Omental fat pad (tissue), 4 donors: Measurements from ENCODE around the gene RND1. TPM values are rescaled to one million over a fixed set of nuclear protein-coding genes. Genes with fewer than 3 reads are reported as not detected.
"Not testable (repeated sequence)": the region's sequence is repeated elsewhere in the genome, so short reads cannot be mapped to it uniquely, and the experiment has no call there.

Experiments used
- ATAC-seq: fragments of 150-250 bp; one replicate; pipeline ENCODE4 v1.9.1; 2016; ENCODE audit warnings: mild to moderate bottlenecking, moderate library complexity; ENCODE audit not compliant: low FRiP score
- DNase-seq: peaks from one replicate; pipeline ENCODE4 v3.0.0-alpha.2; 2019; ENCODE audit warnings: low spot score
- total RNA-seq, 4 donors: library from RNA; depleted of rRNA; stranded (reverse); fragments of >200 nt; gene quantifications; one replicate each; pipeline ENCODE4 v1.1.0, GENCODE V29; 2016
- TF ChIP-seq, protein P1 (sequence below), 3 donors: fragments of 450-650 bp; IDR thresholded peaks; one replicate each; pipeline ENCODE4 v1.5.1; 2016 to 2017; ENCODE audit warnings: antibody characterized with exemption in 3 of 3, mild to moderate bottlenecking in 3 of 3, moderate library complexity in 2 of 3

The RND1 gene
- total RNA-seq, 4 donors from 2014 or later = 1.3 to 5.8 (median 4.6) TPM

DNA sequence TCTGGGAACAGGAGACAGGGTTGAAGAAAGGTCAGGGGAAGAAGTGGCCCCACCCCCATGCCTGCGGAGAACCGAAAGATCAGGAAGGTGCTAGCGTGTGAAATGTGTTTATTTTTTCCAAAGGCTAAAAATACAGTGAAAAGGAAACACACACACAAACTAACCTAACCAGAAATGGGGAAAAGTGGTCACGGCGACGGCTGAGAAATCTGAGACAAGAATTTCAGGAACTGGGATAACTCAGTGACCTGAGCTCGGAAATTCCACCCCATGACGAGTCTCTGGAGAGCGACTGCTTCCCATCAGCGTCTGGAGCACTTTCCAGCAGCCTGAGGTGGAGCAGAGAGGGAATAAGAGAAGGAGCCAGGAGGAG, 16.6 kb upstream of the RND1 start:
- DNase-seq (no peak), ATAC-seq (peak; percentile 67)
- TF ChIP-seq, protein P1, sequence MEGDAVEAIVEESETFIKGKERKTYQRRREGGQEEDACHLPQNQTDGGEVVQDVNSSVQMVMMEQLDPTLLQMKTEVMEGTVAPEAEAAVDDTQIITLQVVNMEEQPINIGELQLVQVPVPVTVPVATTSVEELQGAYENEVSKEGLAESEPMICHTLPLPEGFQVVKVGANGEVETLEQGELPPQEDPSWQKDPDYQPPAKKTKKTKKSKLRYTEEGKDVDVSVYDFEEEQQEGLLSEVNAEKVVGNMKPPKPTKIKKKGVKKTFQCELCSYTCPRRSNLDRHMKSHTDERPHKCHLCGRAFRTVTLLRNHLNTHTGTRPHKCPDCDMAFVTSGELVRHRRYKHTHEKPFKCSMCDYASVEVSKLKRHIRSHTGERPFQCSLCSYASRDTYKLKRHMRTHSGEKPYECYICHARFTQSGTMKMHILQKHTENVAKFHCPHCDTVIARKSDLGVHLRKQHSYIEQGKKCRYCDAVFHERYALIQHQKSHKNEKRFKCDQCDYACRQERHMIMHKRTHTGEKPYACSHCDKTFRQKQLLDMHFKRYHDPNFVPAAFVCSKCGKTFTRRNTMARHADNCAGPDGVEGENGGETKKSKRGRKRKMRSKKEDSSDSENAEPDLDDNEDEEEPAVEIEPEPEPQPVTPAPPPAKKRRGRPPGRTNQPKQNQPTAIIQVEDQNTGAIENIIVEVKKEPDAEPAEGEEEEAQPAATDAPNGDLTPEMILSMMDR (IDR thresholded peaks at IDR 0.05) = no peak

DNA sequence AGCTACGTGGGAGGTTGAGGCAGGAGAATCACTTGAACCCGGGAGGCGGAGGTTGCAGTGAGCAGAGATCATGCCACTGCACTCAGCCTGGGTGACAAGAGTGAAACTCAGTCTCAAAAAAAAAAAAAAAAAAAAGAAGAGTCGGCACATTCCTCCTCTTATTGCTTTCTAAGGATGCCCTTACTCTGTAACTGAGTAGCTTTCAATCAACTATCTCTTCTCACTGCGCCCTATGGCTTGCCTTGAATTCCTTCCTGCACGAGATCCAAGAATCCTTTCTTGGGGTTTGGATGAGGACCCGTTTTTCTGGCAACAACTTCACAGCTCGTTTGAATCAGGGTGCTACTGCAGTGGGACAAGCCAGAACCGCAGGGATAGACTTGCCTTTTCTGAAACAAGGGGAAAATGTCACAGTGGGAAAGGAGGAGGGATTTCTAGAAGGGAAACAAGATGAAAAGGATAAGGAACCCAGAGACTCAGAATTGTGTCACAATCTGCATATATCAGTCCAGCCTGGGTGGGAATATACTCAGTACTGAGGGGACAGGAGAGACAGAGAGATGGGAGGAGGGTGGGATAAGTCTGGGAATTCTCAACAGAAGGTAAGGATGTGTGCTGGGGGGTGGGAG, 16.1 kb upstream of the RND1 start:
- peak; percentile 20 for ATAC-seq
- no peak for DNase-seq
- TF ChIP-seq, protein P1 (IDR thresholded peaks at IDR 0.05) = no peak

DNA sequence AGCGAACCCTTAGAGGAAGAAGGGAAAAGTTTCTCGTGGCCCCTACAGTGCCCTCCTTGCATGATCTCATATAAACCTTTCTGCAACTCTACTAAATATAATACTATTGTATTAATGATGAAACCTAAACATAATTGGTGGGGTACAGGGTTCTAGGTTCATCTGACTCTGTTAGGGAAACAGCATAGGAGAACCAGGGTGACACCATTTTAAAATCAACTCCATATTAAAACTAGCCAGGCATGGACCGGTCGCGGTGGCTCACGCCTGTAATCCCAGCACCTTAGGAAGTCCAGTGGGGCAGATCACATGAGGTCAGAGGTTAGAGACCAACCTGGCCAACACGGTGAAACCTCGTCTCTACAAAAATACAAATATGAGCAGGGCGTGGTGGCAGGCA, 15.0 kb upstream of the RND1 start:
- TF ChIP-seq, protein P1 (IDR thresholded peaks at IDR 0.05) = no peak
- DNase-seq = no peak
- no peak for ATAC-seq

DNA sequence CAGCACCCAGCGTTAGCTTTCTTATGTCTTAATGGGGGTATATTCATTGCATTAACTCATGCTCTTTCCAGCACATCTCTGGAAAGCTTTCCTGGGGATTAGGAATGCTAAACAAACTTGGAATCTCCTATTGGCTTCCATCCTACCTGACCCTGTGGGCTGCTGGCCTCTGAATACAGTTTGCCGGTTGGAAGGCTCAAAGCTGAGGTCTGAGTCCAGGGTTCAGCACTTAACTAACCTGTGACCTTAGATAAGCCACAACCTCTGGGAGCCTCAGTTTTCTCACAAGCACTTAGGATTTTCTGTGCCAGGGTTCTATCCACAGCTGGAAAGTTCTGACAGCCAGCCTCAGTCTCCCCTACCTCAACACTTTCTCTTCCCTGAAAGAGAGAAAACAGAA, 12.9 kb upstream of the RND1 start:
- ATAC-seq (no peak), DNase-seq (no peak)
- TF ChIP-seq, protein P1 (IDR thresholded peaks at IDR 0.05) = no peak

DNA sequence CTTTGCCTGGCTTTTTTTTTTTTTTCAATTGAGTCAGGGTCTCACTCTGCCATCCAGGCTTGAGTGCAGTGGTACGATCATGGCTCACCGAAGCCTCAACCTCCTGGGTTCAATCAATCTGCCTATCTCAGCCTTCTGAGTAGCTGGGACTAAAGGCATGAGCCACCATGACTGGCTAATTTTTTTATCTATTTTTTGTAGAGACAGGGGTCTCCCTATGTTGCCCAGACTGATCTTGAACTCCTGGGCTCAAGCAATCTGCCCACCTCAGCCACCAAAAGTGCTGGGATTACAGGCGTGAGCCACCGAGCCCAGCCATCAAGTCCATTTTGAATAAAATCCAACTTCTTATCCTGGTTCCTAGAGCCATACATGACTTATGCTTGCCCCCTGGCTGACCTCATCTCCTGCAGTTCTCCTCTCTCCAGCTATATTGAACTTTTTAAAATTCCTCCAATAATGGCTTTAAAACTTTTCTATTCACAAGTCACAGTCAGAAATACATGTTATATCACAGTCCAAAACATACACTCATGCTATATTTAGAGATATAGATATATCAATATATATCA, 10.4 kb upstream of the RND1 start:
- no peak for ATAC-seq
- TF ChIP-seq, protein P1 (IDR thresholded peaks at IDR 0.05) = no peak
- no peak for DNase-seq

DNA sequence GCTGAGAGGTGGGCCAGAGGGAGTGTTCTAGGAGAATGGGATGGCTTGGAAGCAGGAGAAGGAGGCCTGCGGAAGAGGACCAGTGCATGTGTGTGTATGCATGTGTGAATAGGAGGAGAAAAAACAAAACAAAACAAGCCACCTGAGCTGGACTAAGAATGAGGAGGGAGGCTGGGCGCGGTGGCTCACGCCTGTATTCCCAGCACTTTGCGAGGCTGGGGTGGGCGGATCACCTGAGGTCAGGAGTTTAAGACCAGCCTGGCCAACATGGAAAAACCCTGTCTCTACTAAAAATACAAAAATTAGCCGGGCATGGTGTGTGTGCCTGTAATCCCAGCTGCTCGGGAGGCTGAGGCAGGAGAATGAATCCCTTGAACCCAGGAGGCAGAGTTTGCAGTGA, 7.9 kb upstream of the RND1 start:
- not testable (repeated sequence) for ATAC-seq, DNase-seq

DNA sequence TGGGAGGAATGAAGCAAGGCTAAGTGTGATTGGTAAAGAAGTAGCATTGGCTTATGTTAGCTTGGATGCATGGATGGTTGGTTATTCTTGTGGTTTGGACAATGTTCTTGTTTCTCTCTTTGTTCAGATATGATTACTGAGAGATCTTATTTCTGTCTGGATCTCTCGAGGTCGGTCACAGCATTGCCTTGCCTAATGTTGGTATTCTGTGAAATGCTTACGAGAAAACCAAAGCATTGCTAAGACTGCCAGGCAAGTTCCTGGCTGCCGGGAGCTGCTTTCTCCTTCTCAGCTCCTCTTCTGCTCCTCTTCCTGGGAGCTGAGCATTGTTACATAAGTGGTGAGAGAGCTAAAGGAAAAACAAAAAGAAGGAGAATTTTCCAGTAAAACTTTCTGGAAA, 7.4 kb upstream of the RND1 start:
- TF ChIP-seq, protein P1 (IDR thresholded peaks at IDR 0.05) = no peak
- ATAC-seq = no peak
- no peak for DNase-seq
